ENCODE results near the gene GLRA1.

Gene GLRA1

GRCh38 chr5:151909628-151910027 lies 15.0 kb downstream of the GLRA1 start:
- ATAC-seq (replicated peaks; ENCODE audit: extremely low read depth, poor library complexity, severe bottlenecking) (no peak), DNase-seq (ENCODE audit: low spot score in 2 of 2) (no peak)
- Mint-ChIP-seq H3K9me3 (no peaks in the 10 kb centered on the region), H3K4me1 (no peaks in the 10 kb centered on the region), H3K27me3 (peaks cover 45% of the 10 kb centered on the region), H3K36me3 (ENCODE audit: insufficient read depth) (peaks cover 2% of the 10 kb centered on the region), H3K4me3 (no peak overlapping the region), H3K27ac (ENCODE audit: low read depth) (no peak overlapping the region)

DNA sequence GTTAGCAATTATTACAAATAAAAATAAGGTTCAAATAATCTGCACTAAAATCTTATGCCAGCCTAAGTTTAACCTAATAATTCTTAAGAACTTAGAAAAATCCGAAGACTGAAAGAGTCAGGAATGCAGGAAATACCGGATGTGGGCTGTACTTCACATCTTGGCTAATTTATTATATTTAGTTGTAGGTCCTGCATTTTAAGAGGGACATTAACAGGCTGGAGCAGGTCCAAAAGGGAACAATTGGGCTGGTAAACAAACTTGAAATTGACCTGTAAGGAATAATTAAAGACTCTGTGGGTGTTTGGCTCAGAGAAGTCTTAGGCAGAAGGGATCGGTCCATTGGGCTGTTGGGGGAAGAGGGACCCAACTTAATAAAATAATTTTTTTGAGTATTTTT lies 18.4 kb downstream of the GLRA1 start:
- Mint-ChIP-seq H3K4me3 (no peak overlapping the region), H3K4me1 (no peaks in the 10 kb centered on the region), H3K27ac (ENCODE audit: low read depth) (no peak overlapping the region), H3K36me3 (ENCODE audit: insufficient read depth) (peaks cover 2% of the 10 kb centered on the region), H3K9me3 (no peaks in the 10 kb centered on the region), H3K27me3 (peaks cover 48% of the 10 kb centered on the region)
- ATAC-seq (replicated peaks; ENCODE audit: extremely low read depth, poor library complexity, severe bottlenecking) (no peak), DNase-seq (ENCODE audit: low spot score in 2 of 2) (no peak)

DNA sequence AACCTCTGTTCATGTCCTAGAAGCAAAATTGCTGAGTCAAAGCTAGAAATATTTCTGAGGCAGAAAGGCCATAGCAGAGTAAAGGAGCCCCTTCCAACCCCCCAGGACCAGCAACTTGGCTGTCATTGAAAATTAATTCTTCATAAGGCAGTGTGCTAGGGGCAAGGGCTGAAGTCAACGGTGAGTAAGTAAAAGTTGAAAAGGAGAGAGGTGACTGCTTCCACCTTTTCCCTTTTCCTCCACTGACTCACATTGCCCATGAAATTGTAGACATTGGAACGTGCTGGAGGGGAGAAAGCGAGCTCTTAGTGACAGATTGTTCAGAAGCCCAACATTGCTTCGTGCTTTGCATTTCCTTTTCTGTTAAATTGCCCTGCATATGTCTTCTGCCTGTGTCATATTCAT lies 19.1 kb downstream of the GLRA1 start:
- H3K4me1 Mint-ChIP-seq = no peaks in the 10 kb centered on the region
- H3K36me3 Mint-ChIP-seq (ENCODE audit: insufficient read depth) = peaks cover 2% of the 10 kb centered on the region
- DNase-seq (ENCODE audit: low spot score in 2 of 2) = no peak
- H3K27me3 Mint-ChIP-seq = peaks cover 55% of the 10 kb centered on the region
- no peaks in the 10 kb centered on the region for H3K9me3 Mint-ChIP-seq
- ATAC-seq (replicated peaks; ENCODE audit: extremely low read depth, poor library complexity, severe bottlenecking) = no peak
- H3K4me3 Mint-ChIP-seq = no peak overlapping the region
- H3K27ac Mint-ChIP-seq (ENCODE audit: low read depth) = no peak overlapping the region

DNA sequence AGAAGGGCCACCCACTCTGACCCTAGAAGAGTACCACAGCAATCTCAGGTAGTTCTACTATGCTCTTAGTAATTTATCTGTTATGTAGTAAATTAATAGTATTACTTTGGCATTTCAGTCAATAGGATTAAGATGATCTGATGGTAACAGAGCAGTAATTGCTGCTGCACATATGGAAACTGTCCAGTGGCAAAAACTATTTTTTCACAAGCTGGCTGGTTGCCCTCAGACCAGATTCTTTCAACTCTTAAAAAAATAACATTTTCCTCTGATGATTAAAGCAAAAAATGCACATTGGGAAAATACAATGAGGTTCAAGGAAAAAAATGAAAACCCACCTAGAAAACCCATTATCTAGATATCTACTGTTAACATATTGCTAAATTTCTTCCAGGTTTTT lies 19.7 kb downstream of the GLRA1 start:
- peaks cover 2% of the 10 kb centered on the region for H3K36me3 Mint-ChIP-seq (ENCODE audit: insufficient read depth)
- H3K4me3 Mint-ChIP-seq = no peak overlapping the region
- DNase-seq (ENCODE audit: low spot score in 2 of 2) (no peak), ATAC-seq (replicated peaks; ENCODE audit: extremely low read depth, poor library complexity, severe bottlenecking) (no peak)
- peaks cover 62% of the 10 kb centered on the region for H3K27me3 Mint-ChIP-seq
- H3K4me1 Mint-ChIP-seq = no peaks in the 10 kb centered on the region
- no peak overlapping the region for H3K27ac Mint-ChIP-seq (ENCODE audit: low read depth)
- H3K9me3 Mint-ChIP-seq = no peaks in the 10 kb centered on the region

DNA sequence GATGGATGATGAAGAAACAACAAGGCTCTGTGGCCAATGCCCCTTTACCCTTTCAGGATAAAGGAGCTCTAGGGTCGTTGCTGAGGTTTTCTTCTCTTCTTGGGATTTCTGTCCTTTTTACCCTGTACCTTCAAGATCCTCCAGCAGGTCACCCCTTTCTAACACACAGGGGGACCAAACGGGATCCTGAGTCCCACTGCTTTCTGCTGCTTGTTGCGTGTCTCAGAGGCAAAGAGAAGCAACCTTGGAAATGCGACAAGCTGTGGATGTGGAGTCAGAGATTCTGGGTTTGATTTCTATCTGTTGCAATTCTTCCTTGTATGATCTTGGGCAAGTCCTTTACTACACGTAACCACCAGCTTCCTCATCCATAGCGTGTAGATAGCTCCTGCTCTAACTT lies 20.5 kb downstream of the GLRA1 start:
- Mint-ChIP-seq H3K9me3 (no peaks in the 10 kb centered on the region), H3K4me1 (no peaks in the 10 kb centered on the region), H3K27me3 (peaks cover 70% of the 10 kb centered on the region), H3K27ac (ENCODE audit: low read depth) (no peak overlapping the region), H3K36me3 (ENCODE audit: insufficient read depth) (peaks cover 2% of the 10 kb centered on the region), H3K4me3 (no peak overlapping the region)
- no peak for ATAC-seq (replicated peaks; ENCODE audit: extremely low read depth, poor library complexity, severe bottlenecking)
- no peak for DNase-seq (ENCODE audit: low spot score in 2 of 2)

DNA sequence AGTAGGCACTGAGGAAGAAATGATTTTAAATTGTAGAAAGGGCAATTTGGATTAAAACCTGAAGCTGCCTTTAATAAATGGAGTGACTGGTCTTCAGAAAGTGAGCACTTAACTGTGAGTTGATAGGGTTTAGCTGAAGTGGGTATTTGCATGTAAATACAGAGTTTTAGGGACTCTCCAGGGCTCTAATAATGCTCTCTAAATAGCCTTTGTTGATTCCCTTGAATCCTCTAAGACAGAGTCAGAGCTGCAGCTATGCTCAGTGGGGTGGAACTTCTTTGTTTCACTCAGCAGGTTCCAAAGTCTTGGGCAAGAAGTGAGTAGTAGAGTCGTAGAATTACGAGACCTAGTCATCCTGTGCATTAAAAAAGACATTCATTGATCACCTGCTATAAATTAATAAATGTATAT lies 21.4 kb downstream of the GLRA1 start:
- peaks cover 70% of the 10 kb centered on the region for H3K27me3 Mint-ChIP-seq
- H3K4me3 Mint-ChIP-seq = no peak overlapping the region
- H3K27ac Mint-ChIP-seq (ENCODE audit: low read depth) = no peak overlapping the region
- H3K9me3 Mint-ChIP-seq = no peaks in the 10 kb centered on the region
- ATAC-seq (replicated peaks; ENCODE audit: extremely low read depth, poor library complexity, severe bottlenecking) (no peak), DNase-seq (ENCODE audit: low spot score in 2 of 2) (no peak)
- no peaks in the 10 kb centered on the region for H3K4me1 Mint-ChIP-seq
- peaks cover 4% of the 10 kb centered on the region for H3K36me3 Mint-ChIP-seq (ENCODE audit: insufficient read depth)

- DNase-seq (ENCODE audit: low spot score in 2 of 2) = no peak
- Mint-ChIP-seq H3K27me3 (peaks cover 68% of the 10 kb centered on the region), H3K27ac (ENCODE audit: low read depth) (no peak overlapping the region), H3K9me3 (no peaks in the 10 kb centered on the region), H3K4me3 (no peak overlapping the region), H3K4me1 (no peaks in the 10 kb centered on the region), H3K36me3 (ENCODE audit: insufficient read depth) (peaks cover 3% of the 10 kb centered on the region)
- no peak for ATAC-seq (replicated peaks; ENCODE audit: extremely low read depth, poor library complexity, severe bottlenecking)
Measured at GRCh38 chr5:151902215-151902614, 22.4 kb downstream of the GLRA1 start.

GRCh38 chr5:151901611-151902010 lies 23.0 kb downstream of the GLRA1 start:
- Mint-ChIP-seq H3K27me3 (peaks cover 62% of the 10 kb centered on the region), H3K4me1 (no peaks in the 10 kb centered on the region), H3K9me3 (no peaks in the 10 kb centered on the region), H3K4me3 (no peak overlapping the region), H3K27ac (ENCODE audit: low read depth) (no peak overlapping the region), H3K36me3 (ENCODE audit: insufficient read depth) (peaks cover 2% of the 10 kb centered on the region)
- no peak for DNase-seq (ENCODE audit: low spot score in 2 of 2)
- ATAC-seq (replicated peaks; ENCODE audit: extremely low read depth, poor library complexity, severe bottlenecking) = no peak

DNA sequence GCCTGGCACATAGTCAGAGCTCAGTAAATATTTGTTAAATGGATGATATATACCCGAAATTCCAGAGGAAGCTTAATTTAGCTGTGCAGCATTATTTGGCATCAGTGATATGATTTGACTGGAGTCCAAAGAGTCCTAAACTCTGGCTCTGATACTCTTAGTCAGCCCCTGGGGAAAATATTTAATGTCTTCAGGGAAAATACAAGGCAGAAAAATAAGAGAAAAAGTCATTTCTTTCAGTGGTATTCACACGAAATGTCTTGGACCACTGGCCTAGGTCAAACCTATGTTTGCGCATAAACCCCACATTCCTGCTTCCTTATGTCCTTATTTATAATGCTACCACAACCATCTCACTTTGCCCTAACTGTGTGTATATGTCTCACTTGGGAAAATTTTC lies 23.8 kb downstream of the GLRA1 start:
- Mint-ChIP-seq H3K27me3 (peaks cover 55% of the 10 kb centered on the region), H3K36me3 (ENCODE audit: insufficient read depth) (peaks cover 2% of the 10 kb centered on the region), H3K9me3 (no peaks in the 10 kb centered on the region), H3K4me1 (no peaks in the 10 kb centered on the region), H3K27ac (ENCODE audit: low read depth) (no peak overlapping the region), H3K4me3 (no peak overlapping the region)
- no peak for DNase-seq (ENCODE audit: low spot score in 2 of 2)
- no peak for ATAC-seq (replicated peaks; ENCODE audit: extremely low read depth, poor library complexity, severe bottlenecking)

DNA sequence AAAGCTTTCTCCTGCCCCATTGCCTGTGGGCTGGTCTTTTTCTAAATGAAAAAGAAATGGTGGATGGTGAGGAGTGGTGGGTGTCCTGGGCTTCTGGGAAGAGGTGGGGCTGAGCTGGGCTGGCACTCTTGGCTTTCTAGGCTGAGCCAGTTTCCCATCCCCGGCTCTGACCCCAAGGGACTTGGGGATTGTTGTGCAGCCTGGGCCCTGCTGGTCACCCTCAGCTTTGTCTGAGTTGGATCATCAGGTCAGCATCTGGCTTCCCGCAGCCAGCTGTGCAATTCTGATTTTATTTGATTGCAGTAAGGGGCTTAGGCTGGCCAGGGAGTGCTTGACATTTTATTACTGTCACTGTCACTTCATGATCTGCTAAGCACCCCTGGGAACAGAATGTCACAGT lies 25.3 kb downstream of the GLRA1 start:
- Mint-ChIP-seq H3K4me1 (no peaks in the 10 kb centered on the region), H3K4me3 (no peak overlapping the region), H3K27me3 (peaks cover 49% of the 10 kb centered on the region), H3K9me3 (no peaks in the 10 kb centered on the region), H3K27ac (ENCODE audit: low read depth) (no peak overlapping the region), H3K36me3 (ENCODE audit: insufficient read depth) (peaks cover 2% of the 10 kb centered on the region)
- no peak for DNase-seq (ENCODE audit: low spot score in 2 of 2)
- no peak for ATAC-seq (replicated peaks; ENCODE audit: extremely low read depth, poor library complexity, severe bottlenecking)

DNA sequence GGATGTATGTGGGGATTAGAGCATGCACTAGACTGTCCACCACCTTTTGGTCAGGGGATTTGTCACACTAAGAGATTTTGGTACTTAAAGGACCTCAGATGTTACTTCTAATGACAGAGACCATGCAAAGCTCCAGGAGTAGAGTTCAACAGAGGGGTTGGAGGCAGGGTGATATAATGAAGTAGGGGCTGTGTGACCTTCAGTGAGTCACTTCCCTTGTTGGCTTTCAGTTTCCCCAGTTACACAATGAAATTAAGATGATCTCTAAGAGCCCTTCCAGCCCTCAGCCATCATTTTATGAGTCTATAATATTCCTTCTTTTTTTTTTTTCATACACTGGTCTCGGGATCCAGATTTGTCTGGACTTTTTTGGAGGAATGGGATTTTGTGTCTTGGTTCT lies 26.8 kb downstream of the GLRA1 start:
- ATAC-seq (replicated peaks; ENCODE audit: extremely low read depth, poor library complexity, severe bottlenecking) (no peak), DNase-seq (ENCODE audit: low spot score in 2 of 2) (no peak)
- no peaks in the 10 kb centered on the region for H3K9me3 Mint-ChIP-seq
- H3K36me3 Mint-ChIP-seq (ENCODE audit: insufficient read depth) = peaks cover 2% of the 10 kb centered on the region
- H3K4me1 Mint-ChIP-seq = no peaks in the 10 kb centered on the region
- H3K4me3 Mint-ChIP-seq = no peak overlapping the region
- no peak overlapping the region for H3K27ac Mint-ChIP-seq (ENCODE audit: low read depth)
- H3K27me3 Mint-ChIP-seq = peaks cover 39% of the 10 kb centered on the region

DNA sequence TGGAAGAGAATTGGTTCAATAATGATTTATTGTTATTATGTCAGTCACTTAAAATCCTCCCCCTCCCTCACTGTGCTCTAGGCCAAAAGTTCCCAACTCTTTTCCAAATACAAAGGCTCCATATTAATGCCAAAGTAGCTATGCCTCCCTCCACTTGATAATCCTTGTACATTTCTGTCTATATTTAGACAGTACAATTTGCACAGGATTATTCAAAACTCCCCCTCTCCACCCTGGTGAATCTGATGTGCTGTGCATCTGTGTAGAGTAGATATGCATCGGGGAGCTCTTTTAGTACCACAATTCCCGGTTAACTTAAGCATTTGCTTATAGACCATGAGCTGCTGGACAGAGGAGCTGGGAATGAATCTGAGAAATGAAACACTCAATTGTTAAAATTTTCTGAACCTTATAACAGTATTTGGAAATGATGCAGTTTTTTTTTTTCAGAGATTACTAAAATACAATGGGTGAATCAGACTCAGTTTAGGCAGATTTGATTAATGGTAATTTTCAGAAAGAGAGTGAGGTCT lies 27.6 kb downstream of the GLRA1 start:
- Mint-ChIP-seq H3K4me3 (no peak overlapping the region), H3K27me3 (peaks cover 39% of the 10 kb centered on the region), H3K36me3 (ENCODE audit: insufficient read depth) (peaks cover 2% of the 10 kb centered on the region), H3K9me3 (no peaks in the 10 kb centered on the region), H3K27ac (ENCODE audit: low read depth) (no peak overlapping the region), H3K4me1 (no peaks in the 10 kb centered on the region)
- DNase-seq (ENCODE audit: low spot score in 2 of 2) (no peak), ATAC-seq (replicated peaks; ENCODE audit: extremely low read depth, poor library complexity, severe bottlenecking) (no peak)

DNA sequence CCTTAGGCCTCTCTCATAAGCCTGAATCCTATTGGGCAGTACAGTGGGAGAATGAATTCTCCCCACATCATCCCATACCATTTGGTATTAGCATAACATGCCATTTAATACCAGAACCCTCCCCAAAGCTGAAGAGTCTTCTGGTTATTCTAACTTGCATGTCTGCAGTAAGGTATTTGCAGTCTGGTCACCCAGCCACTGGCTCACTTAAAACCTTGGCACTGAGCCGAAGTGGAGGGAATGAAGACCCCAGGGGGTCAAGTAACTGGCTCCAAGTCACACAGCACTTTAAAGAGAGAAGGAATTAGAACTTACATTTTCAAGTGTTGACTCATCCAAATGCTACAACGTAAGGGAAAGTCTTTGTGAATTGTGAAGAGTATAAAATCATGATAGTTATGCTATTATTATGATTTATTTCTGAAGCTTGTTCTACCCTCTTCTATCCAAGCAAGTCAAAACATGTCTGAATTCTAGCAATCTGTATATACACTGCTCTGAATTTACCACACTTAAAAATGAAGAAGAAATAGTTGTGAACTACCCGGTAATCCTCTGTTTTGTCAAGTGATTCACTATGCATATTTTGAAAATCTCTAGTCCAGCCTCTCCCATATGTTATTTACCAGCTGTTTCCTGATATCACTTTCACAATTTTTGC lies 28.5 kb downstream of the GLRA1 start:
- H3K9me3 Mint-ChIP-seq = no peaks in the 10 kb centered on the region
- H3K4me3 Mint-ChIP-seq = no peak overlapping the region
- ATAC-seq (replicated peaks; ENCODE audit: extremely low read depth, poor library complexity, severe bottlenecking) (no peak), DNase-seq (ENCODE audit: low spot score in 2 of 2) (no peak)
- H3K4me1 Mint-ChIP-seq = no peaks in the 10 kb centered on the region
- H3K27me3 Mint-ChIP-seq = peaks cover 36% of the 10 kb centered on the region
- H3K27ac Mint-ChIP-seq (ENCODE audit: low read depth) = no peak overlapping the region
- H3K36me3 Mint-ChIP-seq (ENCODE audit: insufficient read depth) = peaks cover 2% of the 10 kb centered on the region

All from central memory CD8-positive, alpha-beta T cell (primary cell).